Smooth muscle cell (in vitro differentiated cells): ENCODE measurements around the gene MSN. TPM values are rescaled to one million over a fixed set of nuclear protein-coding genes. Genes with fewer than 3 reads are reported as not detected.
"Not testable (repeated sequence)": the region's sequence is repeated elsewhere in the genome, so short reads cannot be mapped to it uniquely, and the experiment has no call there.

Source experiments
- DNase-seq: peaks from one replicate; lab custom pipeline; 2025; ENCODE audit not compliant: unreplicated experiment; lab: John Stamatoyannopoulos, UW
- H2AFZ ChIP-seq: fragments of 200-600 bp; sonication (generic); 2 replicates; pipeline ENCODE4 v1.6.0; 2016; ENCODE audit warnings: antibody characterized with exemption, low read depth, mild to moderate bottlenecking
- H3F3A ChIP-seq: fragments of 200-600 bp; sonication (generic); 2 replicates; pipeline ENCODE4 v1.6.0; 2017; ENCODE audit warnings: antibody characterized with exemption, low read depth
- H3K27ac ChIP-seq: fragments of 200-600 bp; sonication (generic); 2 replicates; pipeline ENCODE4 v1.5.1; 2016; ENCODE audit warnings: low read depth, mild to moderate bottlenecking
- H3K27me3 ChIP-seq: fragments of 200-600 bp; sonication (generic); 2 replicates; pipeline ENCODE4 v1.6.1; 2016; ENCODE audit warnings: low read depth, mild to moderate bottlenecking
- H3K36me3 ChIP-seq: fragments of 200-600 bp; sonication (generic); 2 replicates; pipeline ENCODE4 v1.5.1; 2016; ENCODE audit warnings: low read depth
- H3K4me1 ChIP-seq: fragments of 200-600 bp; sonication (generic); 2 replicates; pipeline ENCODE4 v1.5.1; 2016; ENCODE audit warnings: low read depth
- H3K4me2 ChIP-seq: fragments of 200-600 bp; sonication (generic); 2 replicates; pipeline ENCODE4 v1.6.0; 2016; ENCODE audit warnings: mild to moderate bottlenecking
- H3K4me3 ChIP-seq: fragments of 200-600 bp; sonication (generic); 2 replicates; pipeline ENCODE4 v1.5.1; 2016; ENCODE audit warnings: mild to moderate bottlenecking
- H3K79me2 ChIP-seq: fragments of 200-600 bp; sonication (generic); 2 replicates; pipeline ENCODE4 v1.6.0; 2016; ENCODE audit warnings: low read depth, mild to moderate bottlenecking
- H3K9ac ChIP-seq: fragments of 200-600 bp; sonication (generic); 2 replicates; pipeline ENCODE4 v1.6.0; 2016; ENCODE audit warnings: low read depth
- H3K9me3 ChIP-seq: fragments of 200-600 bp; sonication (generic); replicated peaks from 2 replicates; pipeline ENCODE4 v1.5.1; 2016; ENCODE audit warnings: low read depth
- H4K20me1 ChIP-seq: fragments of 200-600 bp; sonication (generic); 2 replicates; pipeline ENCODE4 v1.6.0; 2016; ENCODE audit warnings: low read depth
- CTCF ChIP-seq: fragments of 200-600 bp; sonication (generic); IDR thresholded peaks from 2 replicates; pipeline ENCODE4 v1.5.1; 2017; ENCODE audit warnings: borderline replicate concordance, mild to moderate bottlenecking, antibody characterized with exemption; ENCODE audit not compliant: insufficient read depth, poor library complexity, severe bottlenecking
- WGBS: methylation state at CpG from one replicate; pipeline ENCODE4 v1.1.7; 2016; ENCODE audit warnings: low lambda C conversion rate; 5-methylcytosine and 5-hydroxymethylcytosine counted together
- polyA plus RNA-seq: library from polyadenylated mRNA; unstranded; fragments of >200 nt; fragmentation: Nextera tagmentation; extraction: Ambion mirVana; gene quantifications from 2 replicates; pipeline ENCODE4 v1.2.1, GENCODE V29; 2016
- total RNA-seq: library from RNA; depleted of rRNA; stranded (reverse); fragments of >200 nt; gene quantifications from 2 replicates; pipeline ENCODE4 v1.2.3, GENCODE V29; 2014

The MSN gene
- total and polyA plus RNA-seq, 2 experiments from 2014 or later, result 355 to 416 TPM

GRCh38 chrX:65644621-65645289 lies 22.7 kb upstream of the MSN start:
- no peak overlapping the region for H3K4me3 ChIP-seq
- no peak for DNase-seq
- H3K79me2 ChIP-seq, result no peaks in the 10 kb centered on the region
- no peaks in the 10 kb centered on the region for H3K9me3 ChIP-seq
- H3K4me1 ChIP-seq, result no peaks in the 10 kb centered on the region
- no peaks in the 10 kb centered on the region for H3K27me3 ChIP-seq
- H3K4me2 ChIP-seq, result no peak overlapping the region
- H3K9ac ChIP-seq, result no peak overlapping the region
- TF ChIP-seq CTCF, result no peak
- no peaks in the 10 kb centered on the region for H3F3A ChIP-seq
- no peaks in the 10 kb centered on the region for H4K20me1 ChIP-seq
- no peak overlapping the region for H2AFZ ChIP-seq
- 50% methylated on average over 1 of the region's 1 CpG for WGBS
- no peak overlapping the region for H3K27ac ChIP-seq
- H3K36me3 ChIP-seq, result no peaks in the 10 kb centered on the region

DNA sequence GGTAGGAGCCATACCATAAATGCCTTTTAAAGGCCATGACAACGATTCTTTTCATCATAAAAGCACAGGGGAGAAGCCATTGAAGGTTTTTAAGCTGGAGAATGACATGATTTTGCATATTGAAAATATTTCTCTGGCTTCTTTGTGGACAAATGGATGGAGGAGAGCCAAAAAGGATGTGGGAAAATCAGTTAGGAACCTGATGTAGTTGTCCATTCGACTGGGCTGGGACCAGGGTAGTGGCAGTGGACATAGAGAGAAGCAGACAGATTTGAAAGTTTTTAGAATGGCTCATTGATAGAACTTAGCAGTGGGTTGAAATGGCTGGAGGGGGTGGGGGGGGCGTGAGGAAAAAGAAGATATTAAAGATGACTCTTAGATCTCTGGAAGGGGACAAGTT lies 19.7 kb upstream of the MSN start:
- H3F3A ChIP-seq, result no peaks in the 10 kb centered on the region
- no peaks in the 10 kb centered on the region for H3K79me2 ChIP-seq
- H2AFZ ChIP-seq, result no peak overlapping the region
- no peaks in the 10 kb centered on the region for H3K9me3 ChIP-seq
- no peaks in the 10 kb centered on the region for H3K4me1 ChIP-seq
- no peaks in the 10 kb centered on the region for H3K36me3 ChIP-seq
- 71% methylated on average over 3 of the region's 3 CpGs for WGBS
- no peak overlapping the region for H3K9ac ChIP-seq
- no peak overlapping the region for H3K4me3 ChIP-seq
- no peaks in the 10 kb centered on the region for H4K20me1 ChIP-seq
- H3K27me3 ChIP-seq, result no peaks in the 10 kb centered on the region
- no peak for DNase-seq
- TF ChIP-seq CTCF, result no peak
- H3K27ac ChIP-seq, result no peak overlapping the region
- H3K4me2 ChIP-seq, result no peak overlapping the region

GRCh38 chrX:65652098-65652497 lies 15.4 kb upstream of the MSN start:
- H3K4me2 ChIP-seq, result no peak overlapping the region
- no peak overlapping the region for H2AFZ ChIP-seq
- H3K27me3 ChIP-seq, result no peaks in the 10 kb centered on the region
- no peaks in the 10 kb centered on the region for H3K9me3 ChIP-seq
- H3K9ac ChIP-seq, result no peak overlapping the region
- H3K79me2 ChIP-seq, result no peaks in the 10 kb centered on the region
- H3F3A ChIP-seq, result no peaks in the 10 kb centered on the region
- no peak overlapping the region for H3K27ac ChIP-seq
- no peaks in the 10 kb centered on the region for H3K36me3 ChIP-seq
- no peaks in the 10 kb centered on the region for H3K4me1 ChIP-seq
- no peak overlapping the region for H3K4me3 ChIP-seq
- DNase-seq, result no peak
- 90% methylated on average over 1 of the region's 1 CpG for WGBS
- TF ChIP-seq CTCF, result no peak
- H4K20me1 ChIP-seq, result no peaks in the 10 kb centered on the region

DNA sequence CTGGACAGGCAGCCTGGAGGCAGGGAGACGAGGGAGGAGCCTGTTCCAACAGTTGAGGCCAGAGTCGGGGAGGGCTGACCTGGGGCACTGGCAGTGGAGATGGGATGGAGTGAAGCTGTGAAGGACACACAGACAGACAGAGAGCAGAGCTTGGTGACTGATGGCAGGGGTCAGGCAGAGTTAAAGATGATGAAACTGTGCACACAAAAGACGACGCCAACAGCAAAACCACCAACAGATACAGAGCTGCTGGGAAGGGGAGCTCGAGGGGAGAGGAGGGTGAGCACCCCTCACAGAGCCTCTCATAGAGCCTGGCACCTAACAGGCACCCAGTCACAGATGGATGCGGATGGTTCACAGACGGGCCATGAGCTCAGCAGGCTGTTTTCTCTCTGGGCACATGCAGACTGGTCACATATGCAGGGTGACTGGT lies 10.4 kb upstream of the MSN start:
- H2AFZ ChIP-seq, H3K36me3 ChIP-seq, H3K79me2 ChIP-seq, DNase-seq, H3K9me3 ChIP-seq, H3F3A ChIP-seq, H4K20me1 ChIP-seq, H3K4me1 ChIP-seq, H3K27me3 ChIP-seq, H3K27ac ChIP-seq, H3K4me2 ChIP-seq, H3K9ac ChIP-seq, H3K4me3 ChIP-seq: not testable (repeated sequence)
- 63% methylated on average over 2 of the region's 7 CpGs for WGBS
